Endothelial cell of umbilical vein (primary cell): Measurements from ENCODE around the gene BNC2. TPM values are rescaled to one million over a fixed set of nuclear protein-coding genes. Genes with fewer than 3 reads are reported as not detected.

Experiments
- BruUV-seq: library from RNA; stranded (reverse); fragments of 400-500 nt; replicated peaks from 2 replicates; lab custom pipeline; 2021; lab: Mats Ljungman, UMichigan
- CTCF ChIA-PET: fragments of 300-600, 350-600 bp; sonication (Branson Sonifier 250); formaldehyde crosslinking; loops from one replicate; lab custom pipeline; 2021; ENCODE audit warnings: antibody characterized with exemption, inconsistent platforms; lab: Charles Lee
- POLR2A ChIA-PET: fragments of 300-600, 350-600 bp; sonication (Branson Sonifier 250); formaldehyde crosslinking; loops from one replicate; lab custom pipeline; 2021; ENCODE audit warnings: antibody characterized with exemption, inconsistent platforms; lab: Charles Lee
- DNase-seq: peaks from one replicate; pipeline ENCODE4 v3.0.0-alpha.2; 2011; ENCODE audit warnings: low read depth, low spot score
- FAIRE-seq: peaks from 2 replicates; lab custom pipeline; 2011; peaks lifted over from hg19 to GRCh38; lab: Jason Lieb, UNC
- H2AFZ ChIP-seq: 2 replicates; pipeline ENCODE4 v1.6.0; 2012; ENCODE audit warnings: low read depth, low read length, control low read depth, inconsistent platforms
- H3K27ac ChIP-seq: 2 replicates; pipeline ENCODE4 v1.5.1; 2011; ENCODE audit warnings: low read depth, mild to moderate bottlenecking, control low read depth, low read length, moderate library complexity; ENCODE audit not compliant: insufficient read depth
- H3K27me3 ChIP-seq, 2 experiments: 2 replicates each; pipeline versions ENCODE4 v1.6.0 to v1.6.1; 2011; ENCODE audit warnings: low read length in 2 of 2, mixed read lengths in 1 of 2; ENCODE audit not compliant: control insufficient read depth in 2 of 2, insufficient read depth in 2 of 2
- H3K36me3 ChIP-seq, 2 experiments: 2 replicates in 1 of 2; 3 replicates in 1 of 2; pipeline ENCODE4 v1.5.1; 2011; ENCODE audit warnings: low read length in 2 of 2, mild to moderate bottlenecking in 1 of 2, moderate library complexity in 1 of 2; ENCODE audit not compliant: control insufficient read depth in 2 of 2, insufficient read depth in 2 of 2; ENCODE audit errors: extremely low read depth in 1 of 2
- H3K4me1 ChIP-seq: 3 replicates; pipeline ENCODE4 v1.5.1; 2011; ENCODE audit warnings: mild to moderate bottlenecking, low read length; ENCODE audit not compliant: control insufficient read depth, insufficient read depth; ENCODE audit errors: extremely low read depth
- H3K4me2 ChIP-seq: 2 replicates; pipeline ENCODE4 v1.6.1; 2011; ENCODE audit warnings: low read length, control low read depth, mixed read lengths; ENCODE audit not compliant: insufficient read depth
- H3K4me3 ChIP-seq, 3 experiments: fragments of 200-600 bp in 1 of 3; sonication (generic), shearing (Covaris generic) in 1 of 3; replicated peaks in 1 of 3; 2 replicates each; pipeline ENCODE4 v1.5.1; 2011 to 2016; ENCODE audit warnings: control low read depth in 3 of 3, low read length in 3 of 3, mild to moderate bottlenecking in 2 of 3, inconsistent platforms in 1 of 3, low read depth in 1 of 3, moderate library complexity in 1 of 3; ENCODE audit not compliant: insufficient read depth in 1 of 3
- H3K79me2 ChIP-seq: 2 replicates; pipeline ENCODE4 v1.6.0; 2012; ENCODE audit warnings: low read length, inconsistent platforms; ENCODE audit not compliant: control insufficient read depth, insufficient read depth
- H3K9ac ChIP-seq: replicated peaks from 2 replicates; pipeline ENCODE3; 2011; ENCODE audit warnings: low read length, control low read depth; ENCODE audit not compliant: insufficient read depth; ENCODE audit errors: extremely low read depth
- H3K9me1 ChIP-seq: replicated peaks from 3 replicates; pipeline ENCODE4 v1.6.0; 2011; ENCODE audit warnings: mild to moderate bottlenecking, low read length; ENCODE audit not compliant: control insufficient read depth, insufficient read depth; ENCODE audit errors: extremely low read depth
- H3K9me3 ChIP-seq: replicated peaks from 2 replicates; pipeline ENCODE4 v1.5.1; 2012; ENCODE audit warnings: low read length, inconsistent platforms; ENCODE audit not compliant: control insufficient read depth, insufficient read depth
- H4K20me1 ChIP-seq: replicated peaks from 2 replicates; pipeline ENCODE3; 2011; ENCODE audit warnings: mild to moderate bottlenecking, low read length; ENCODE audit not compliant: control insufficient read depth, insufficient read depth; ENCODE audit errors: extremely low read depth
- EZH2 ChIP-seq: IDR thresholded peaks from 2 replicates; pipeline ENCODE4 v1.6.1; 2012; ENCODE audit warnings: borderline replicate concordance, low read depth, mild to moderate bottlenecking, moderate library complexity, low read length, inconsistent platforms; ENCODE audit not compliant: severe bottlenecking
- FOS ChIP-seq: IDR thresholded peaks from 2 replicates; pipeline ENCODE4 v1.6.1; 2011; ENCODE audit warnings: mild to moderate bottlenecking, low read length, moderate library complexity, borderline replicate concordance; ENCODE audit not compliant: insufficient read depth
- GATA2 ChIP-seq: IDR thresholded peaks from 2 replicates; pipeline ENCODE4 v1.7.0; 2011; ENCODE audit warnings: low read depth, mild to moderate bottlenecking, moderate library complexity, mixed read lengths, low read length; ENCODE audit not compliant: insufficient read length, insufficient read depth
- JUN ChIP-seq: IDR thresholded peaks from 2 replicates; pipeline ENCODE4 v1.6.1; 2011; ENCODE audit warnings: borderline replicate concordance, low read depth; ENCODE audit not compliant: insufficient read length, insufficient read depth
- MYC ChIP-seq: IDR thresholded peaks from one replicate; pipeline ENCODE4 v1.6.1; 2011; ENCODE audit warnings: mild to moderate bottlenecking, low read depth, low read length
- POLR2A ChIP-seq: IDR thresholded peaks from 2 replicates; pipeline ENCODE4 v1.6.1; 2012; ENCODE audit warnings: low read depth, mild to moderate bottlenecking, control low read depth, low read length
- POLR2AphosphoS5 ChIP-seq: IDR thresholded peaks from 2 replicates; pipeline ENCODE4 v1.6.1; 2012; ENCODE audit warnings: low read depth, mild to moderate bottlenecking, control low read depth, low read length, moderate library complexity; ENCODE audit not compliant: insufficient read depth
- dilution Hi-C: fragments of 300-500 bp; cut with MboI; formaldehyde crosslinking; loops from one replicate; pipeline ENCODE4 v1.15.0; 2019; ENCODE audit warnings: low sequenced_read_pairs; ENCODE audit not compliant: extremely low pct_ligation_motif_present
- intact Hi-C: fragments of 100-400 bp; cut with micrococcal nuclease; formaldehyde crosslinking; loops from one replicate; pipeline ENCODE4 v1.10.0; 2022
- polyA plus RNA-seq, 4 experiments: library from polyadenylated mRNA; depleted of rRNA in 3 of 4; stranded (reverse) in 3 of 4; unstranded in 1 of 4; fragments of >200 nt; gene quantifications; 2 replicates each; pipeline versions ENCODE4 v1.2.1 to v1.2.3, GENCODE V29; 2011 to 2012; ENCODE audit warnings: missing spikeins in 1 of 4
- total RNA-seq: library from RNA; stranded (reverse); gene quantifications from 2 replicates; pipeline ENCODE4 v1.2.3, GENCODE V29; 2021
- TF ChIP-seq, protein P1 (sequence below): IDR thresholded peaks from 2 replicates; pipeline ENCODE4 v1.6.1; 2011; ENCODE audit not compliant: insufficient read depth, insufficient read length
- TF ChIP-seq, protein P2 (sequence below), 2 donors: IDR thresholded peaks; 1 replicate in 1 of 2; 2 replicates in 1 of 2; pipeline ENCODE4 v1.5.1; 2011; ENCODE audit warnings: low read length in 2 of 2, mild to moderate bottlenecking in 2 of 2, moderate library complexity in 2 of 2, control low read depth in 1 of 2, inconsistent platforms in 1 of 2, low read depth in 1 of 2; ENCODE audit not compliant: insufficient read depth in 1 of 2; ENCODE audit errors: extremely low read depth in 1 of 2

Gene BNC2
- total and polyA plus RNA-seq, 2 donors (not counting 3 experiments of a cell fraction or from before 2014, with no cell fraction given): 12.1 to 34.3 TPM

DNA sequence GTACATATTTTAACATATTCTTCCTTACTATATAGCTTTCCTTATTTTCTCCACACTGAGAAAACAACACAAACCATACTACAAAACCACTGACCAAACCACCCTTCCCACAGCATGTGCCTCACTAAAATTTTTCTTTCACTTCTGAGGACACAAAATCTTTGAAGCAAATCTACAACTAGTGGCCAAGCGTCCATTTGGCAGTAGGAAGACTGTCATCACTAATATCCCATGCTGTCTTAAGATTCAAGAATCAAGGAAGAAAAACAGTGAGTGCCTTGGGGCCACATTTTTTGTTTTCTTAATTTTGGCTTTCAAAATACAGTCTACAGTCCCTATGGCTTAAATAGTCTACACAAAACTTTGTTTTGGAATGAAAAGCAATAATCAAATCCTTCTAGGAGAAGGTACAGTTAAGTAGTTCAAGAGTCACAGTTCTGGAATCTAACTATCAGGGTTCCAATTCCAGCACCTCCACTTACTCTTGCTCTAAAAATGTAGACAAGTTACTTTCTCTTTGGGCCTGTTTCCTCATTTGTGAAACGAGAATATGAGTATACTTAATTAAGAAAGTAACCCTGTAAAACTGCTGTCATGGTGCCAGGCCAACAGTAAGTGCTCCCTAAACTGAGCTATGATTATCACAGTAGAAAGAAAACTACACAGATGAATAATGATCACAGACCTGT lies 227.9 kb downstream of the BNC2 start:
- CTCF ChIA-PET: no interaction called here
- dilution Hi-C loops: no loop called here
- DNase-seq: no peak

More for the DNA sequence above, 227.9 kb downstream of the BNC2 start:
- no peaks in the 10 kb centered on the region for H3K9me1 ChIP-seq
- FAIRE-seq: no peak
- H3K79me2 ChIP-seq: no peaks in the 10 kb centered on the region
- intact Hi-C loops: no loop called here
- TF ChIP-seq EZH2 (no peak), GATA2 (no peak), POLR2A (no peak), POLR2AphosphoS5 (no peak), JUN (no peak), MYC (no peak), FOS (no peak)
- TF ChIP-seq, protein P1, sequence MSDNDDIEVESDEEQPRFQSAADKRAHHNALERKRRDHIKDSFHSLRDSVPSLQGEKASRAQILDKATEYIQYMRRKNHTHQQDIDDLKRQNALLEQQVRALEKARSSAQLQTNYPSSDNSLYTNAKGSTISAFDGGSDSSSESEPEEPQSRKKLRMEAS: no peak
- TF ChIP-seq, protein P2, sequence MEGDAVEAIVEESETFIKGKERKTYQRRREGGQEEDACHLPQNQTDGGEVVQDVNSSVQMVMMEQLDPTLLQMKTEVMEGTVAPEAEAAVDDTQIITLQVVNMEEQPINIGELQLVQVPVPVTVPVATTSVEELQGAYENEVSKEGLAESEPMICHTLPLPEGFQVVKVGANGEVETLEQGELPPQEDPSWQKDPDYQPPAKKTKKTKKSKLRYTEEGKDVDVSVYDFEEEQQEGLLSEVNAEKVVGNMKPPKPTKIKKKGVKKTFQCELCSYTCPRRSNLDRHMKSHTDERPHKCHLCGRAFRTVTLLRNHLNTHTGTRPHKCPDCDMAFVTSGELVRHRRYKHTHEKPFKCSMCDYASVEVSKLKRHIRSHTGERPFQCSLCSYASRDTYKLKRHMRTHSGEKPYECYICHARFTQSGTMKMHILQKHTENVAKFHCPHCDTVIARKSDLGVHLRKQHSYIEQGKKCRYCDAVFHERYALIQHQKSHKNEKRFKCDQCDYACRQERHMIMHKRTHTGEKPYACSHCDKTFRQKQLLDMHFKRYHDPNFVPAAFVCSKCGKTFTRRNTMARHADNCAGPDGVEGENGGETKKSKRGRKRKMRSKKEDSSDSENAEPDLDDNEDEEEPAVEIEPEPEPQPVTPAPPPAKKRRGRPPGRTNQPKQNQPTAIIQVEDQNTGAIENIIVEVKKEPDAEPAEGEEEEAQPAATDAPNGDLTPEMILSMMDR (IDR thresholded peaks at IDR 0.05; ENCODE audit: extremely low read depth in 1 of 2, insufficient read depth in 1 of 2, low read depth in 1 of 2, low read length in 2 of 2): no peak
- POLR2A ChIA-PET: no interaction called here
- no peaks in the 10 kb centered on the region for H3K9me3 ChIP-seq
- no peak overlapping the region for H3K27ac ChIP-seq
- H3K4me3 ChIP-seq: no peak overlapping the region
- no TSS peak for BruUV-seq
- H3K36me3 ChIP-seq: peaks cover 0 to 3% of the 10 kb centered on the region in 2 experiments
- H2AFZ ChIP-seq: no peak overlapping the region
- H4K20me1 ChIP-seq: no peaks in the 10 kb centered on the region
- H3K27me3 ChIP-seq: no peaks in the 10 kb centered on the region
- no peaks in the 10 kb centered on the region for H3K4me1 ChIP-seq
- H3K9ac ChIP-seq: no peak overlapping the region
- no peak overlapping the region for H3K4me2 ChIP-seq
